Spinal cord (tissue), 10 donors: ENCODE data around the gene DAB1. TPM values are rescaled to one million over a fixed set of nuclear protein-coding genes. Genes with fewer than 3 reads are reported as not detected.
A peak's percentile ranks its signal among the peaks of the same experiment; 100 is the strongest.

Source experiments
- DNase-seq, 6 donors: peaks; one replicate each; pipeline versions ENCODE4 v3.0.0 to v3.0.0-alpha.2; 2013 to 2015; ENCODE audit warnings: low spot score in 6 of 6, low read depth in 4 of 6
- H3K27ac ChIP-seq: one replicate; pipeline ENCODE4 v1.5.1; 2013; ENCODE audit warnings: low read depth, low read length, control low read depth
- H3K27me3 ChIP-seq: one replicate; pipeline ENCODE4 v1.6.1; 2013; ENCODE audit warnings: low read length; ENCODE audit not compliant: control insufficient read depth, insufficient read depth
- H3K36me3 ChIP-seq: one replicate; pipeline ENCODE4 v1.6.1; 2013; ENCODE audit warnings: low read length; ENCODE audit not compliant: control insufficient read depth, insufficient read depth
- H3K4me1 ChIP-seq: one replicate; pipeline ENCODE4 v1.6.1; 2013; ENCODE audit warnings: low read length; ENCODE audit not compliant: control insufficient read depth, insufficient read depth
- H3K4me3 ChIP-seq: one replicate; pipeline ENCODE4 v1.5.1; 2013; ENCODE audit warnings: low read depth, low read length, control low read depth
- H3K9me3 ChIP-seq: one replicate; pipeline ENCODE4 v1.6.1; 2013; ENCODE audit warnings: low read length; ENCODE audit not compliant: control insufficient read depth, insufficient read depth
- WGBS: methylation state at CpG from one replicate; pipeline ENCODE4 v1.1.5; 2013; ENCODE audit warnings: missing lambda C conversion rate; ENCODE audit not compliant: insufficient coverage; 5-methylcytosine and 5-hydroxymethylcytosine counted together
- polyA plus RNA-seq, 2 donors: library from polyadenylated mRNA; unstranded; fragments of 120-200 nt; gene quantifications; one replicate each; pipeline ENCODE4 v1.2.1, GENCODE V29; 2013; ENCODE audit not compliant: insufficient read length in 2 of 2
- total RNA-seq, 2 donors: library from RNA; depleted of rRNA in 1 of 2; stranded (reverse); fragments of 120-200 nt in 1 of 2; fragments of >200 nt in 1 of 2; gene quantifications; one replicate each; pipeline versions ENCODE4 v1.2.3 to v1.2.4, GENCODE V29; 2013 to 2014
- donor health status: healthy.

DAB1 gene
- total and polyA plus RNA-seq, 4 donors: 8.3 to 27.9 (median 16.9) TPM

DNA sequence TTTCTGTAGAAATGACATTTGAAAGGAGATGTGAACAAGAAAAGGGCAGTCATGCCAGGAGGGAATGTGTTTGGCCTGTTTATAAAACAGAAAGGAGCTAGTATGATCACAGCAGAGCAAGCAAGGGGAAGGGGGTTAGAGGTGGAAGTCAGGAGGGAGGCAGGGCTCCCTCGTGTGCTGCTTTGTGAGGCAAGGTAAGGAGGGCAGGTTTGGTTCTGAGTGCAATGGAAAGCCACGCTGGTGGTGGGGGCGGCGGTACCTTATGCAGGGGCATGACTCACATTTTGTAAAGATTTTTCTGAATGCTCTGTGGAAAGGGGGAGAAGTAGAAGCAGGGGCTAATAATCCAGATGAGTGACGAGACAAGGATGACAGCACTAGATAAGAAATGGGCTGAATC is 260.5 kb downstream of the DAB1 start:
- 67% methylated on average over 5 of the region's 5 CpGs for WGBS
- DNase-seq: peak in 1 of 6 donors; percentile 15
- Histone ChIP-seq H3K4me1 (peaks cover 9% of the 10 kb centered on the region), H3K4me3 (no peak overlapping the region), H3K9me3 (no peaks in the 10 kb centered on the region), H3K36me3 (no peaks in the 10 kb centered on the region), H3K27ac (peak overlapping the region; percentile 11), H3K27me3 (no peaks in the 10 kb centered on the region)

DNA sequence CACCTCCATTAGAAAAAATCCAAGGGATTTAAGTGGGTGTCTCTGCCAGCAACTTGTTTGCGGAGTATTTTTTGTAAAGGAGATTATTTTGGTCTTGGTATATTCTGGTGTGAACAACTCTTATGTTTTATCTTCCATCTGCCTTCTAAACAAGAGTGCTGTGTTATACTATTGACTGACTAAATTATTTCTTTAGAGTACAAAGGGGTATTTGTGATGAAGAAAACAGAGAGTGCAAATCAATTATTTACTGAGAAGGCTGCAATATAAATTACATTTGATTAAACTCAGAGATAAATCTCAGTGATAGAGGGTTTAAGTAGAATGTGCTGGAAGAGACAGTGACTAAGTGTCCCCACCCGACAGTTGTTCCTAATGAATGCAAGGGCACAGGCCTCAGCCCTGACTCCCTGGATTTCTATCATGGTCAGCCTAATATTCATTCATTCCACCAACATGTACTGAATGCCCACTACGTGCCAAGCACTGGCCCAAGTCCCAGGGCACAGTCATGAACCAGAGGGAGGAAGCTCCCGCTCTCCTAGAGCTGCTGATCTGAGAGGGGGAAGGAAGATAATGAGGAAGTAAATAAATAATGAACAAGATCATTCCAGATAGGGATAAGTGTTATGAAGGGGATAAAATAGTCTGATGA is 261.1 kb downstream of the DAB1 start:
- no peaks in the 10 kb centered on the region for H3K9me3 ChIP-seq
- H3K27ac ChIP-seq: peak overlapping the region; percentile 11
- DNase-seq: peak in 4 of 6 donors; percentile 53 to 81 (median 65)
- peaks cover 9% of the 10 kb centered on the region for H3K4me1 ChIP-seq
- H3K27me3 ChIP-seq: no peaks in the 10 kb centered on the region
- no peaks in the 10 kb centered on the region for H3K36me3 ChIP-seq
- H3K4me3 ChIP-seq: no peak overlapping the region
- 20% methylated on average over 1 of the region's 4 CpGs for WGBS

DNA sequence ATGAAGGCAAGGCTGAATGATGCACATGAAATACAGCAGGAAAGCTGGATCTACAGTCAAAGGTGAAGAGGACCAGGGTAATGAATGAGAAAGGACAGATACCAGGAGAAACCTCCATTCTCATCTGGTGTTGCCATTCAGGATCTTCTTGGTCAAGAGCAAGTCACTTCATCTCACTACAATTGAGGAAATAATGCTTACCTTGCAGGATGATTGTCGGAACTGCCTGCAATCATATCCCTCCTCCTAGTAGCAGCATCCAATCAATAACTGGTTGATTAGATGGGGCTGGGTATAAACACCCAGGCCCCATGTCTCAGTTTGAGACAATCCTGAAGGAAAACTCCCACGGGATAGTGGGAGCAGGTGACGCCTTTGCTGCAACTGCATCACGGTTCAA is 263.3 kb downstream of the DAB1 start:
- 100% methylated on average over 3 of the region's 4 CpGs for WGBS
- H3K4me1 ChIP-seq: peaks cover 9% of the 10 kb centered on the region
- H3K27me3 ChIP-seq: no peaks in the 10 kb centered on the region
- H3K27ac ChIP-seq: no peak overlapping the region
- DNase-seq: no peak
- no peak overlapping the region for H3K4me3 ChIP-seq
- H3K9me3 ChIP-seq: no peaks in the 10 kb centered on the region
- no peaks in the 10 kb centered on the region for H3K36me3 ChIP-seq

DNA sequence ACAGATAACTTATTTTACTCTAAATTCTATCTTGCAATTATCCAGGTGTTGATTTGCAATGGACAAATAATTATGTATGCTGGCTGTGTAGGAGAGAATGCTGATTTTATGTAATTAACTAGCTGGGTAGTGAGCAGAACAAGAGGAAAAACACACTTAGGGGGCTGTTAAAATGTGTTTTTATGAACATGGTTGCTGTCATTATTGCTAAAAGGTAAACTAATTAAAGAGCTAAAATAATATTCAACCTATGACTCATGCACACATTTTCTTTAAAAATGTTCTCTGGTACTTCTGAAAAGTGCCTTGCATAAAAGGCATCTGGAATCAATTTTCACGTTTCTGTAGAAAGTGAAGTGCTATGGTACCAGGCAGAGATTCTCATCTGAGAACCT is 265.3 kb downstream of the DAB1 start:
- Histone ChIP-seq H3K4me1 (peaks cover 9% of the 10 kb centered on the region), H3K9me3 (no peaks in the 10 kb centered on the region), H3K27me3 (no peaks in the 10 kb centered on the region), H3K36me3 (no peaks in the 10 kb centered on the region), H3K27ac (no peak overlapping the region), H3K4me3 (no peak overlapping the region)
- DNase-seq: peak in 1 of 6 donors; percentile 77
- 73% methylated on average over 1 of the region's 1 CpG for WGBS

DNA sequence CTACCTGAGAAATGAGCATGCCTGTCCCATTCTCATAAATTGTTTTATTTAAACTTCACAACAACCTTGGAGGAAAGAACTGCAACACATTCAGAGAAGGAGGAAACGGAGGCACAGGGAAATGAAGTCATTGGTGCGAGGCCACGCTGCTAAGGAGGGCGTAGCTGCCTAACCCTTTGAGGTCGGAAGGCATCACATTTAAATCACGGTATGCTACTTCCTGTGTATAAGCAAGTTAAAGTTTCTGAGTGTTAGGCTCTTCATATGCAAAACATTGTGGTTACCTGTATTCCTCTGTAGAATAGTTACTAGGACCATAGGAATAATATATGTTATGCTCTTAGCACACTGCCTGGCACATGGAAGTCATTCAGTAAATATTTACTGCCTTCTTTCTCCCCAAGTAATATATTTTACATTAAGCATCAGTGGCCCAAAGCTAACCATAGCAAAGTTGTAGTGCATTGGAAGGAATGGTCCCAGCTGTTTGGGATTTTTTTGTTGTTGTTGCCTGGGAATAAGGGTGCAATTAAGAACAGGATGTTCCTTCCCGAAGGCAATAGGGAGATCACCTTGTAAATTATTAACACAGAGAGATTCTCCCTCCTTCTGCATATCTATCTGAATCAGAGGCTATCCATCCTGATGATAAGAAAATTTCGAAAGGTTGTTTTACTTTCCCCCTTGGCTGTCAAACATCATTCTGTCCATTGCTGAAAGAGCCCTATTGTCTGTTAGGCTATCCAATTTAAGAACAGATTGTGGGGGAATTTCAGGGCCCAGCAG is 265.8 kb downstream of the DAB1 start:
- Histone ChIP-seq H3K9me3 (no peaks in the 10 kb centered on the region), H3K36me3 (no peaks in the 10 kb centered on the region), H3K27ac (no peak overlapping the region), H3K27me3 (no peaks in the 10 kb centered on the region), H3K4me1 (peaks cover 3% of the 10 kb centered on the region), H3K4me3 (no peak overlapping the region)
- DNase-seq: no peak
- WGBS: 91% methylated on average over 5 of the region's 8 CpGs

DNA sequence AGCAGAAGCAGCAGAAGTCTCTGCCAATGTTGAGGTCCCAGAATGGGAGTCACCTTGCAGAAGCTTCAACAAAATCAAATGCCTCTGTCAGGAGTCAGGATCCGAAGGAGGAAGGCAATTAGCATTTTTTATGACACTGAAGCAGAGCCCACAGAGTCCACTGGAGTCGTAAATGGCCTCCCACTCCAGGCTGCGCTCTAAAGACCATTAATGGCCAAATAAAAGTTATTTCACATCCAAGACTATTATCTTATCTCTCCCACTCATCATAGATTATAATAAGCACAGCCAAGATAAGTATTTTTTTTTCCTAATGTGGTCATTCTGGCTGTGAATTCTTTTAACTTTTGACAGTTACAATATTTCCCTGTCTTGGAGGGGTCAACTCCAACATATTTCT is 267.0 kb downstream of the DAB1 start:
- DNase-seq: peak in 1 of 6 donors; percentile 40
- Histone ChIP-seq H3K9me3 (no peaks in the 10 kb centered on the region), H3K27me3 (no peaks in the 10 kb centered on the region), H3K4me3 (no peak overlapping the region), H3K4me1 (no peaks in the 10 kb centered on the region), H3K36me3 (no peaks in the 10 kb centered on the region), H3K27ac (no peak overlapping the region)
- WGBS: 50% methylated on average over 3 of the region's 3 CpGs

DNA sequence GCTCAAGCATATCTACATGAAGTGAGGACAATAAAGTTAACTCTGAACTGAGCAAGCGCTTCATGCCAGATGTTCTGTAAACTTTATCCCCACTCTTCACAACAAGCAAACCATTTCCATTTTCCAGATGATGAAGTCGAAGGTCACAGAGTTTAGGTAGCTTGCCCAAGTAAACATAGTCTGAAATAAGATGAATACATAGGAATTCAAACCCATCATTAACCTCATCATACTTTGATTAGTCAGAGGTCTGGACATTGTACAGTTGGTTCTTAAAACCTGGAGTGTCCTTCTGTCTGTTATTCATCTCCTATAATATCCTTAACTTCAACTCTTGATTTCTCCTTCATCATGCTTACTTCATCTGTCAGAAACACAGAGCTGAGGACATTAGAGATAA is 277.8 kb downstream of the DAB1 start:
- no peak for DNase-seq
- Histone ChIP-seq H3K4me1 (no peaks in the 10 kb centered on the region), H3K36me3 (no peaks in the 10 kb centered on the region), H3K27me3 (no peaks in the 10 kb centered on the region), H3K27ac (no peak overlapping the region), H3K4me3 (no peak overlapping the region), H3K9me3 (no peaks in the 10 kb centered on the region)
- no CpG with 5 or more reads among the region's 2 CpGs for WGBS

DNA sequence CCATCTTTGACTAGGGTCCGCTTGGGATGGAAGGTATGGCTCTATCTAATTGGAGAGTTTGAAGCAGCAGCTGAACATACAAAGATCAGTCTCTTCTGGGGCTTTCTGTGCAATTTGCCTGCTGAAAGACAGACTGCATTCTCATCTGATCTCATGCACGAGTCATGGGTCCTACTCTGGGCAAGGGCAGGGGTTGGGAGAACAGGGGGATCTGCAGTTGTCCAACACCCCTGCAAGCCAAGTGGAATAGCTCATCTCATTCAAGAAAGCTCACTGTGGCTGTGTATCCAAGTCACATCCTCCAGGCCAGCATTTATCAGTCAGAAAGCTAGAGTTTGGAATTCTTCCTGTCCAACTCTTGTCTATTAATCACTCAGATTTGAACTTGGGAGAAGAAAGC is 280.9 kb downstream of the DAB1 start:
- 67% methylated on average over 1 of the region's 2 CpGs for WGBS

DNA sequence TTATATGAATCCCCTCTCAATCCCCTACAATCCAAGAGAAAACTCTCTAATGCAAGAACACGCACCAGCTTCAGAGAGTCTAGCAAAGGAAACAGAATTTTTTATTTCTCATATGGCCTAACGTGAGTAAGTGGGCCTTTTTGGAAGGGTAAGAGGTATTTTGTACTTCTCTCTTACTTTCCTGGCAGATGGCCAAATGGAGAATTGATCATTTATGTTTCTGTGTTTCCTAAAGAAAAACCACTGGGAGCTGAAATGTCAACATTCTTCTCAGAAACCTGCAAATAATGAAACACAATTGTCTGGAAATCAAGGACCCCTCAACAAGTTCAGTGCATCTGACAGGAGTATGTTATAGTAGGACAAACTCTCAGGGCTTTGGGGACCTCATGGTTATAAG is 281.7 kb downstream of the DAB1 start:
- no peak for DNase-seq
- no peak overlapping the region for H3K27ac ChIP-seq
- H3K9me3 ChIP-seq: no peaks in the 10 kb centered on the region
- whole genome bisulfite sequencing: no CpG with 5 or more reads among the region's 2 CpGs
- no peaks in the 10 kb centered on the region for H3K36me3 ChIP-seq
- H3K27me3 ChIP-seq: no peaks in the 10 kb centered on the region
- H3K4me1 ChIP-seq: no peaks in the 10 kb centered on the region
- no peak overlapping the region for H3K4me3 ChIP-seq

More for the DNA sequence above, 280.9 kb downstream of the DAB1 start:
- no peak overlapping the region for H3K27ac ChIP-seq
- no peaks in the 10 kb centered on the region for H3K36me3 ChIP-seq
- H3K4me3 ChIP-seq: no peak overlapping the region
- no peaks in the 10 kb centered on the region for H3K4me1 ChIP-seq
- H3K27me3 ChIP-seq: no peaks in the 10 kb centered on the region
- DNase-seq: no peak
- no peaks in the 10 kb centered on the region for H3K9me3 ChIP-seq
